K562 (cell line): ENCODE measurements around the gene GDF15. TPM values are rescaled to one million over a fixed set of nuclear protein-coding genes. Genes with fewer than 3 reads are reported as not detected.

Experiments
- ATF7 ChIP-seq: fragments of 450-650 bp; IDR thresholded peaks from 2 replicates; pipeline ENCODE4 v1.7.1; 2014; ENCODE audit warnings: mild to moderate bottlenecking, moderate library complexity
- FOXM1 ChIP-seq, 2 experiments: fragments of 450-650 bp in 1 of 2; sonication (generic) in 1 of 2; formaldehyde crosslinking in 1 of 2; IDR thresholded peaks; 2 replicates each; pipeline versions ENCODE4 v1.6.1 to v1.9.0; 2017 to 2022; ENCODE audit warnings: low read depth in 2 of 2, mild to moderate bottlenecking in 2 of 2, missing genetic modification reagents in 1 of 2, moderate library complexity in 1 of 2
- MAFK ChIP-seq: IDR thresholded peaks from 2 replicates; pipeline ENCODE4 v1.6.1; 2011; ENCODE audit warnings: low read length, improper control_type of control experiment
- MNT ChIP-seq, 2 experiments: fragments of 450-650 bp; conservative IDR thresholded peaks; 2 replicates each; pipeline ENCODE4 v1.6.1; 2017; ENCODE audit warnings: mild to moderate bottlenecking in 2 of 2, moderate library complexity in 2 of 2
- NUFIP1 ChIP-seq: fragments of 450-650 bp; IDR thresholded peaks from 2 replicates; pipeline ENCODE4 v1.6.1; 2018; ENCODE audit not compliant: partially characterized antibody
- SP1 ChIP-seq: sonication (generic); formaldehyde crosslinking; IDR thresholded peaks from 2 replicates; pipeline ENCODE4 v1.8.1; 2022; ENCODE audit warnings: mild to moderate bottlenecking, missing genetic modification reagents
- TCF3 ChIP-seq: sonication (generic); formaldehyde crosslinking; IDR thresholded peaks from 2 replicates; pipeline ENCODE4 v1.4.0; 2020; ENCODE audit warnings: mild to moderate bottlenecking, missing genetic modification reagents
- ZFX ChIP-seq: sonication (generic); formaldehyde crosslinking; IDR thresholded peaks from 2 replicates; pipeline ENCODE4 v1.8.0; 2022; ENCODE audit warnings: mild to moderate bottlenecking, missing genetic modification reagents, moderate library complexity
- ZKSCAN3 ChIP-seq: fragments of 250-450 bp; sonication (Bioruptor Pico); IDR thresholded peaks from 2 replicates; pipeline ENCODE4 v1.4.0; 2020
- ZNF274 ChIP-seq: IDR thresholded peaks from 2 replicates; pipeline ENCODE4 v1.6.1; 2011; ENCODE audit warnings: low read depth, mild to moderate bottlenecking, low read length, moderate library complexity, borderline replicate concordance
- polyA plus RNA-seq, 8 experiments: library from polyadenylated mRNA; depleted of rRNA in 4 of 8; stranded (reverse) in 5 of 8; unstranded in 3 of 8; fragments of >200 nt; fragmentation: Nextera tagmentation in 2 of 8; fragmentation: Illumina TruSeq in 1 of 8; extraction: Ambion mirVana in 2 of 8; extraction: Trizol in 1 of 8; gene quantifications; 2 replicates each; pipeline versions ENCODE4 v1.2.1 to v1.2.3, GENCODE V29; 2011 to 2014; ENCODE audit warnings: inconsistent platforms in 1 of 8, missing spikeins in 1 of 8
- total RNA-seq, 7 experiments: library from RNA; depleted of rRNA in 6 of 7; stranded (reverse); fragments of >200 nt in 6 of 7; fragmentation: Illumina TruSeq in 2 of 7; extraction: Trizol in 2 of 7; gene quantifications; 2 replicates each; pipeline versions ENCODE4 v1.2.1 to v1.2.3, GENCODE V29; 2011 to 2021; ENCODE audit warnings: low replicate concordance in 1 of 7
- TF ChIP-seq, protein P1 (sequence below): sonication (generic); formaldehyde crosslinking; IDR thresholded peaks from 2 replicates; pipeline ENCODE4 v1.8.0; 2023; ENCODE audit warnings: mild to moderate bottlenecking, missing genetic modification reagents
- TF ChIP-seq, protein P2 (sequence below), 2 experiments: fragments of 450-650 bp; IDR thresholded peaks; 2 replicates each; pipeline ENCODE4 v1.6.1; 2016; ENCODE audit warnings: mild to moderate bottlenecking in 2 of 2, borderline replicate concordance in 1 of 2, low read depth in 1 of 2, moderate library complexity in 1 of 2

The GDF15 gene
- total and polyA plus RNA-seq, 9 of the 15 experiments (the other 6 are each of a cell fraction or from before 2014, with no cell fraction given), result 2.3 to 82.4 (median 12.5) TPM

GRCh38 chr19:18379803-18380747, 5.9 kb upstream of the GDF15 start (continued):
- TF ChIP-seq MNT (conservative IDR thresholded peaks at IDR 0.05) (peak in 1 of 2 experiments; percentile 55; a peak in 2 of 4 replicates), TCF3 (CRISPR knock-in tag) (peak; percentile 34; the same call in 1 of the 2 replicates), ATF7 (peak; percentile 97), MAFK (peak; percentile 50; the same call in 1 of the 2 replicates), FOXM1 (IDR thresholded peaks at IDR 0.05; ENCODE audit: low read depth) (peak; percentile 12; the same call in 1 of the 2 replicates), FOXM1 (CRISPR knock-in tag; IDR thresholded peaks at IDR 0.05; ENCODE audit: low read depth) (no peak), ZNF274 (no peak), ZKSCAN3 (no peak), SP1 (peak; percentile 67), ZFX (peak; percentile 67), NUFIP1 (no peak)
- TF ChIP-seq, protein P1, sequence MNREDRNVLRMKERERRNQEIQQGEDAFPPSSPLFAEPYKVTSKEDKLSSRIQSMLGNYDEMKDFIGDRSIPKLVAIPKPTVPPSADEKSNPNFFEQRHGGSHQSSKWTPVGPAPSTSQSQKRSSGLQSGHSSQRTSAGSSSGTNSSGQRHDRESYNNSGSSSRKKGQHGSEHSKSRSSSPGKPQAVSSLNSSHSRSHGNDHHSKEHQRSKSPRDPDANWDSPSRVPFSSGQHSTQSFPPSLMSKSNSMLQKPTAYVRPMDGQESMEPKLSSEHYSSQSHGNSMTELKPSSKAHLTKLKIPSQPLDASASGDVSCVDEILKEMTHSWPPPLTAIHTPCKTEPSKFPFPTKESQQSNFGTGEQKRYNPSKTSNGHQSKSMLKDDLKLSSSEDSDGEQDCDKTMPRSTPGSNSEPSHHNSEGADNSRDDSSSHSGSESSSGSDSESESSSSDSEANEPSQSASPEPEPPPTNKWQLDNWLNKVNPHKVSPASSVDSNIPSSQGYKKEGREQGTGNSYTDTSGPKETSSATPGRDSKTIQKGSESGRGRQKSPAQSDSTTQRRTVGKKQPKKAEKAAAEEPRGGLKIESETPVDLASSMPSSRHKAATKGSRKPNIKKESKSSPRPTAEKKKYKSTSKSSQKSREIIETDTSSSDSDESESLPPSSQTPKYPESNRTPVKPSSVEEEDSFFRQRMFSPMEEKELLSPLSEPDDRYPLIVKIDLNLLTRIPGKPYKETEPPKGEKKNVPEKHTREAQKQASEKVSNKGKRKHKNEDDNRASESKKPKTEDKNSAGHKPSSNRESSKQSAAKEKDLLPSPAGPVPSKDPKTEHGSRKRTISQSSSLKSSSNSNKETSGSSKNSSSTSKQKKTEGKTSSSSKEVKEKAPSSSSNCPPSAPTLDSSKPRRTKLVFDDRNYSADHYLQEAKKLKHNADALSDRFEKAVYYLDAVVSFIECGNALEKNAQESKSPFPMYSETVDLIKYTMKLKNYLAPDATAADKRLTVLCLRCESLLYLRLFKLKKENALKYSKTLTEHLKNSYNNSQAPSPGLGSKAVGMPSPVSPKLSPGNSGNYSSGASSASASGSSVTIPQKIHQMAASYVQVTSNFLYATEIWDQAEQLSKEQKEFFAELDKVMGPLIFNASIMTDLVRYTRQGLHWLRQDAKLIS, result no peak
- TF ChIP-seq, protein P2, sequence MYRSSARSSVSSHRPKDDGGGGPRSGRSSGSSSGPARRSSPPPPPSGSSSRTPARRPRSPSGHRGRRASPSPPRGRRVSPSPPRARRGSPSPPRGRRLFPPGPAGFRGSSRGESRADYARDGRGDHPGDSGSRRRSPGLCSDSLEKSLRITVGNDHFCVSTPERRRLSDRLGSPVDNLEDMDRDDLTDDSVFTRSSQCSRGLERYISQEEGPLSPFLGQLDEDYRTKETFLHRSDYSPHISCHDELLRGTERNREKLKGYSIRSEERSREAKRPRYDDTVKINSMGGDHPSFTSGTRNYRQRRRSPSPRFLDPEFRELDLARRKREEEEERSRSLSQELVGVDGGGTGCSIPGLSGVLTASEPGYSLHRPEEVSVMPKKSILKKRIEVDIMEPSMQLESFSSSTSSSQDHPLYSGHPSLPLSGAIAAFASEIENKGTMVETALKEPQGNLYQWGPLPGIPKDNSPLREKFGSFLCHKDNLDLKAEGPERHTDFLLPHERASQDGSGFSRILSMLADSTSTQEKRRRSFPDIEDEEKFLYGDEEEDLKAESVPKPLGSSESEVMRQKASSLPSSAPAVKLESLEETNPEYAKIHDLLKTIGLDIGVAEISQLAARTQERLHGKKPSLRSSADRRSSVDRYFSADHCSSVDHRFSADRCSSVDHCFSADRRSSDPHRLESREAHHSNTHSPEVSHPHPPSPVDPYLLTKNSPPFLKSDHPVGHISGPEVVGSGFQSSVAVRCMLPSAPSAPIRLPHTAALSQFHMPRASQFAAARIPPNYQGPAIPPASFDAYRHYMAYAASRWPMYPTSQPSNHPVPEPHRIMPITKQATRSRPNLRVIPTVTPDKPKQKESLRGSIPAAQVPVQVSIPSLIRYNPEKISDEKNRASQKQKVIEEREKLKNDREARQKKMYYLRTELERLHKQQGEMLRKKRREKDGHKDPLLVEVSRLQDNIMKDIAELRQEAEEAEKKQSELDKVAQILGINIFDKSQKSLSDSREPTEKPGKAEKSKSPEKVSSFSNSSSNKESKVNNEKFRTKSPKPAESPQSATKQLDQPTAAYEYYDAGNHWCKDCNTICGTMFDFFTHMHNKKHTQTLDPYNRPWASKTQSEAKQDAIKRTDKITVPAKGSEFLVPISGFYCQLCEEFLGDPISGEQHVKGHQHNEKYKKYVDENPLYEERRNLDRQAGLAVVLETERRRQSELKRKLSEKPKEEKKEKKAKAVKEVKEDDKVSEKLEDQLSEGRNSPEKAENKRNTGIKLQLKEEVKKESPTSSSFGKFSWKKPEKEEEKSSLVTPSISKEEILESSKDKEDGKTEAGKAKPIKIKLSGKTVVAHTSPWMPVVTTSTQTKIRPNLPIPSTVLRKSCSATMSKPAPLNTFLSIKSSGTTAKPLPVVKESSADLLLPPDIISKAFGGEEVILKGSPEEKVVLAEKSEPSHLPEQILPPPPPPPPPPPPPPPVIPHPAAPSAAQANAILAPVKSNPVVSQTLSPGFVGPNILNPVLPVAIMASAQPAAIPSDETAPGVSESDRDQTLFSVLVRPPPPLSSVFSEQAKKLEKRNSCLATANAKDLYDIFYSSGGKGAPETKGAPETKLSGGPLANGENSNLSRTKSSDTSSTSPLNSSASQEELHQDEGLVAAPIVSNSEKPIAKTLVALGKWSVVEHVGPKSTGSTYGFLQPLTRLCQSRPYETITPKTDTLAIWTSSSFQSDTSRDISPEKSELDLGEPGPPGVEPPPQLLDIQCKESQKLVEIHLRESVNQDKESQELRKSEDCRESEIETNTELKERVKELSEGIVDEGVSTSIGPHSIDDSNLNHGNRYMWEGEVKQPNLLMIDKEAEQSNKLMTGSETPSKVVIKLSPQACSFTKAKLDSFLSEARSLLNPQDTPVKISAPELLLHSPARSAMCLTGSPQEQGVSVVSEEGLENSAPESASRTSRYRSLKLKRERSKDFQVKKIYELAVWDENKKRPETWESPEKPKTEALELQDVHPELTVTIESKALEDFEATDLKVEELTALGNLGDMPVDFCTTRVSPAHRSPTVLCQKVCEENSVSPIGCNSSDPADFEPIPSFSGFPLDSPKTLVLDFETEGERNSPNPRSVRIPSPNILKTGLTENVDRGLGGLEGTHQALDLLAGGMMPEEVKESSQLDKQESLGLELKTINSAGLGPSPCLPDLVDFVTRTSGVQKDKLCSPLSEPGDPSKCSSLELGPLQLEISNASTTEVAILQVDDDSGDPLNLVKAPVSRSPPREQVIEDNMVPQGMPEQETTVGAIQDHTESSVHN (IDR thresholded peaks at IDR 0.05; ENCODE audit: borderline replicate concordance in 1 of 2, low read depth in 1 of 2), result 0 out of 4 replicates have a peak, but pooled peaks of 1 of the 2 experiments have one; percentile 39
